Fibroblast of skin of abdomen (primary cell): Measurements from ENCODE around the gene POLR2F.

ENCODE experiments used
- DNase-seq: peaks from one replicate; pipeline ENCODE4 v3.0.0-alpha.2; 2013

Gene POLR2F

GRCh38 chr22:37982938-37983859 is 29.7 kb downstream of the POLR2F start:
- no peak for DNase-seq

GRCh38 chr22:37983860-37984791 is 30.6 kb downstream of the POLR2F start, which contains the start of gene SOX10:
SOX10 (minus strand) TSS chr22:37984555; CDS start chr22:37983784, 771 bp downstream.
- no peak for DNase-seq

GRCh38 chr22:37985050-37985585 is 31.6 kb downstream of the POLR2F start:
- no peak for DNase-seq

- no peak for DNase-seq
Observed at GRCh38 chr22:37985751-37986281, 32.3 kb downstream of the POLR2F start.

GRCh38 chr22:37986371-37986770 is 32.9 kb downstream of the POLR2F start:
- no peak for DNase-seq

- DNase-seq, result no peak
Observed at GRCh38 chr22:37989146-37990045, 35.9 kb downstream of the POLR2F start.

GRCh38 chr22:37990301-37990700 is 36.8 kb downstream of the POLR2F start:
- no peak for DNase-seq

- no peak for DNase-seq
Observed at GRCh38 chr22:37990862-37991261, 37.4 kb downstream of the POLR2F start.

- DNase-seq, result no peak
Observed at GRCh38 chr22:37991731-37992442, 38.4 kb downstream of the POLR2F start.

- DNase-seq, result no peak
Observed at GRCh38 chr22:37994049-37994448, 40.5 kb downstream of the POLR2F start.

GRCh38 chr22:37994982-37995381 is 41.5 kb downstream of the POLR2F start:
- DNase-seq, result no peak

GRCh38 chr22:37995460-37995859 is 42.0 kb downstream of the POLR2F start:
- no peak for DNase-seq

- no peak for DNase-seq
Observed at GRCh38 chr22:37996079-37996478, 42.6 kb downstream of the POLR2F start.

GRCh38 chr22:37996515-37997246 is 43.2 kb downstream of the POLR2F start:
- no peak for DNase-seq

- no peak for DNase-seq
Observed at GRCh38 chr22:37998543-37998942, 45.0 kb downstream of the POLR2F start.

- no peak for DNase-seq
Observed at GRCh38 chr22:37999236-37999635, 45.7 kb downstream of the POLR2F start.

- no peak for DNase-seq
Observed at GRCh38 chr22:37999640-38000272, 46.3 kb downstream of the POLR2F start.

GRCh38 chr22:38005943-38006342 is 52.4 kb downstream of the POLR2F start:
- no peak for DNase-seq

- DNase-seq, result no peak
Observed at GRCh38 chr22:38006906-38007305, 53.4 kb downstream of the POLR2F start.
